CD4-positive, alpha-beta memory T cell (primary cell): Measurements from ENCODE around the gene LRFN4. TPM values are rescaled to one million over a fixed set of nuclear protein-coding genes. Genes with fewer than 3 reads are reported as not detected.

ENCODE experiments used
- CTCF ChIA-PET: fragments of 350-600 bp; sonication (Branson Sonifier 250); formaldehyde crosslinking; loops from one replicate; lab custom pipeline; 2021; ENCODE audit warnings: inconsistent platforms; ENCODE audit not compliant: partially characterized antibody; lab: Charles Lee
- POLR2A ChIA-PET: fragments of 350-600 bp; sonication (Branson Sonifier 250); formaldehyde crosslinking; loops from one replicate; lab custom pipeline; 2021; ENCODE audit not compliant: partially characterized antibody; lab: Charles Lee
- DNase-seq, 5 donors: peaks; one replicate each; pipeline versions ENCODE4 v3.0.0 to v3.0.0-alpha.2; 2020 to 2022; ENCODE audit warnings: mixed read lengths in 1 of 5
- H3K27ac ChIP-seq: one replicate; pipeline ENCODE4 v1.7.0; 2013; ENCODE audit warnings: low read depth, low read length
- H3K27me3 ChIP-seq: 2 replicates; pipeline ENCODE4 v1.7.0; 2013; ENCODE audit warnings: mild to moderate bottlenecking, low read length, moderate library complexity; ENCODE audit not compliant: insufficient read depth
- H3K36me3 ChIP-seq: 2 replicates; pipeline ENCODE4 v1.7.0; 2013; ENCODE audit warnings: mild to moderate bottlenecking, low read length, moderate library complexity; ENCODE audit not compliant: insufficient read depth
- H3K4me1 ChIP-seq: 2 replicates; pipeline ENCODE4 v1.7.0; 2013; ENCODE audit warnings: mild to moderate bottlenecking, low read length, moderate library complexity; ENCODE audit not compliant: insufficient read depth
- H3K4me3 ChIP-seq, 2 donors: one replicate each; pipeline ENCODE4 v1.7.0; 2013; ENCODE audit warnings: low read length in 2 of 2, mild to moderate bottlenecking in 1 of 2
- H3K9me3 ChIP-seq, 2 donors: one replicate each; pipeline ENCODE4 v1.7.0; 2013; ENCODE audit warnings: low read length in 2 of 2, control low read depth in 1 of 2; ENCODE audit not compliant: control insufficient read depth in 1 of 2
- H3K27ac Mint-ChIP-seq, 7 donors: one replicate each; pipeline ENCODE4 v1.8.0; 2020 to 2021; ENCODE audit warnings: mixed read lengths in 7 of 7, mild to moderate bottlenecking in 6 of 7, inconsistent platforms in 3 of 7, moderate library complexity in 3 of 7
- H3K27me3 Mint-ChIP-seq, 2 donors: one replicate each; pipeline ENCODE4 v1.8.0; 2020 to 2021; ENCODE audit warnings: mixed read lengths in 2 of 2
- H3K36me3 Mint-ChIP-seq, 2 donors: one replicate each; pipeline ENCODE4 v1.8.0; 2020 to 2021; ENCODE audit warnings: mixed read lengths in 2 of 2, inconsistent platforms in 1 of 2, mild to moderate bottlenecking in 1 of 2
- H3K4me1 Mint-ChIP-seq, 4 donors: one replicate each; pipeline ENCODE4 v1.8.0; 2020 to 2021; ENCODE audit warnings: mixed read lengths in 4 of 4, mild to moderate bottlenecking in 1 of 4
- H3K4me3 Mint-ChIP-seq, 8 donors: one replicate each; pipeline ENCODE4 v1.8.0; 2020 to 2021; ENCODE audit warnings: mixed read lengths in 8 of 8, mild to moderate bottlenecking in 7 of 8, moderate library complexity in 6 of 8, inconsistent platforms in 3 of 8
- H3K9me3 Mint-ChIP-seq, 8 donors: one replicate each; pipeline ENCODE4 v1.8.0; 2020 to 2021; ENCODE audit warnings: mixed read lengths in 8 of 8, mild to moderate bottlenecking in 5 of 8, inconsistent platforms in 3 of 8, moderate library complexity in 1 of 8
- intact Hi-C: fragments of 100-400 bp; cut with micrococcal nuclease; formaldehyde crosslinking; loops from one replicate; pipeline ENCODE4 v1.15.1; 2023
- polyA plus RNA-seq, 2 donors: library from polyadenylated mRNA; unstranded; fragments of 300-500 nt; fragmentation: Illumina TruSeq; gene quantifications; one replicate each; pipeline ENCODE4 v1.2.3, GENCODE V29; 2021
- total RNA-seq, 2 experiments: library from RNA; stranded (reverse); gene quantifications; one replicate each; pipeline ENCODE4 v1.2.3, GENCODE V29; 2021

Gene LRFN4
- total and polyA plus RNA-seq, 4 experiments from 2014 or later, result 0.42 to 5.3 (median 4.0) TPM

GRCh38 chr11:66862559-66863037 is 5.7 kb downstream of the LRFN4 start:
- no peaks in the 10 kb centered on the region for H3K36me3 Mint-ChIP-seq
- no peak overlapping the region for H3K27ac ChIP-seq
- no peaks in the 10 kb centered on the region for H3K27me3 ChIP-seq
- H3K36me3 ChIP-seq, result no peaks in the 10 kb centered on the region
- intact Hi-C loops, result no loop called here
- no peak for DNase-seq
- no peaks in the 10 kb centered on the region for H3K4me1 ChIP-seq
- no peaks in the 10 kb centered on the region for H3K27me3 Mint-ChIP-seq
- no peak overlapping the region for H3K4me3 ChIP-seq
- H3K9me3 Mint-ChIP-seq, result no peaks in the 10 kb centered on the region
- ChIA-PET POLR2A (no interaction called here), CTCF (no interaction called here)
- no peaks in the 10 kb centered on the region for H3K4me1 Mint-ChIP-seq
- H3K4me3 Mint-ChIP-seq, result no peak overlapping the region
- no peak overlapping the region for H3K27ac Mint-ChIP-seq
- no peaks in the 10 kb centered on the region for H3K9me3 ChIP-seq

GRCh38 chr11:66863428-66864125 is 6.7 kb downstream of the LRFN4 start:
- Histone ChIP-seq H3K36me3 (no peaks in the 10 kb centered on the region), H3K27ac (no peak overlapping the region), H3K27me3 (no peaks in the 10 kb centered on the region), H3K4me1 (peaks cover 3% of the 10 kb centered on the region), H3K4me3 (no peak overlapping the region), H3K9me3 (no peaks in the 10 kb centered on the region)
- H3K4me1 Mint-ChIP-seq, result peaks cover 0 to 5% (median 3%) of the 10 kb centered on the region in 4 donors
- no peaks in the 10 kb centered on the region for H3K9me3 Mint-ChIP-seq
- H3K27me3 Mint-ChIP-seq, result no peaks in the 10 kb centered on the region
- ChIA-PET POLR2A (no interaction called here), CTCF (no interaction called here)
- intact Hi-C loops, result no loop called here
- H3K36me3 Mint-ChIP-seq, result no peaks in the 10 kb centered on the region
- no peak overlapping the region for H3K4me3 Mint-ChIP-seq
- no peak overlapping the region for H3K27ac Mint-ChIP-seq
- DNase-seq, result no peak

GRCh38 chr11:66864172-66864901 is 7.5 kb downstream of the LRFN4 start:
- Histone ChIP-seq H3K27me3 (no peaks in the 10 kb centered on the region), H3K36me3 (no peaks in the 10 kb centered on the region), H3K4me1 (peaks cover 8% of the 10 kb centered on the region), H3K27ac (no peak overlapping the region), H3K4me3 (no peak overlapping the region), H3K9me3 (no peaks in the 10 kb centered on the region)
- Mint-ChIP-seq H3K4me1 (peaks cover 2 to 12% (median 7%) of the 10 kb centered on the region in 4 donors), H3K36me3 (no peaks in the 10 kb centered on the region), H3K27me3 (no peaks in the 10 kb centered on the region), H3K27ac (no peak overlapping the region), H3K4me3 (no peak overlapping the region), H3K9me3 (no peaks in the 10 kb centered on the region)
- intact Hi-C loops, result no loop called here
- no peak for DNase-seq
- ChIA-PET POLR2A (no interaction called here), CTCF (no interaction called here)

- no peaks in the 10 kb centered on the region for H3K36me3 Mint-ChIP-seq
- H3K27me3 Mint-ChIP-seq, result no peaks in the 10 kb centered on the region
- H3K4me1 Mint-ChIP-seq, result peaks cover 2 to 13% (median 7%) of the 10 kb centered on the region in 4 donors
- H3K27me3 ChIP-seq, result no peaks in the 10 kb centered on the region
- POLR2A ChIA-PET, result no interaction called here
- no peak overlapping the region for H3K4me3 ChIP-seq
- DNase-seq, result no peak
- CTCF ChIA-PET, result no interaction called here
- no peak overlapping the region for H3K27ac ChIP-seq
- H3K36me3 ChIP-seq, result no peaks in the 10 kb centered on the region
- H3K4me1 ChIP-seq, result peaks cover 8% of the 10 kb centered on the region
- H3K9me3 Mint-ChIP-seq, result no peaks in the 10 kb centered on the region
- no peak overlapping the region for H3K4me3 Mint-ChIP-seq
- intact Hi-C loops, result no loop called here
- no peaks in the 10 kb centered on the region for H3K9me3 ChIP-seq
- no peak overlapping the region for H3K27ac Mint-ChIP-seq
Measured at GRCh38 chr11:66864924-66865697, 8.2 kb downstream of the LRFN4 start.

GRCh38 chr11:66866007-66866406 is 9.1 kb downstream of the LRFN4 start:
- Mint-ChIP-seq H3K27me3 (no peaks in the 10 kb centered on the region), H3K36me3 (no peaks in the 10 kb centered on the region), H3K4me3 (no peak overlapping the region), H3K4me1 (peaks cover 2 to 13% (median 7%) of the 10 kb centered on the region in 4 donors), H3K27ac (no peak overlapping the region), H3K9me3 (no peaks in the 10 kb centered on the region)
- Histone ChIP-seq H3K4me1 (peaks cover 8% of the 10 kb centered on the region), H3K27me3 (no peaks in the 10 kb centered on the region), H3K36me3 (no peaks in the 10 kb centered on the region), H3K4me3 (no peak overlapping the region), H3K27ac (no peak overlapping the region), H3K9me3 (no peaks in the 10 kb centered on the region)
- no peak for DNase-seq
- intact Hi-C loops, result no loop called here
- POLR2A ChIA-PET, result no interaction called here
- CTCF ChIA-PET, result no interaction called here

- Histone ChIP-seq H3K4me3 (no peak overlapping the region), H3K9me3 (no peaks in the 10 kb centered on the region), H3K27me3 (no peaks in the 10 kb centered on the region), H3K27ac (no peak overlapping the region), H3K4me1 (peaks cover 8% of the 10 kb centered on the region), H3K36me3 (no peaks in the 10 kb centered on the region)
- Mint-ChIP-seq H3K4me1 (peaks cover 2 to 13% (median 7%) of the 10 kb centered on the region in 4 donors), H3K36me3 (no peaks in the 10 kb centered on the region), H3K27me3 (no peaks in the 10 kb centered on the region), H3K4me3 (no peak overlapping the region), H3K27ac (no peak overlapping the region), H3K9me3 (no peaks in the 10 kb centered on the region)
- intact Hi-C loops, result no loop called here
- CTCF ChIA-PET, result interaction anchor here (1.5 kb wide), 1 partner anchor 174 kb away, joined by 3 read pairs; no protein-coding TSS in a partner anchor
- POLR2A ChIA-PET, result no interaction called here
- DNase-seq, result no peak
Measured at GRCh38 chr11:66866511-66866986, 9.7 kb downstream of the LRFN4 start.
